AG04450 (cell line): Measurements from ENCODE around the gene ARHGAP9. TPM values are rescaled to one million over a fixed set of nuclear protein-coding genes. Genes with fewer than 3 reads are reported as not detected.

Experiments used
- CTCF ChIA-PET: fragments of 300-600, 350-600 bp; formaldehyde crosslinking; extraction: SDS; loops from one replicate; lab custom pipeline; 2022; ENCODE audit warnings: antibody characterized with exemption, inconsistent platforms; lab: Charles Lee
- POLR2A ChIA-PET: fragments of 350-600 bp; formaldehyde crosslinking; extraction: SDS; loops from one replicate; lab custom pipeline; 2021; ENCODE audit warnings: antibody characterized with exemption, inconsistent platforms; lab: Yijun Ruan, JAX
- DNase-seq: peaks from one replicate; pipeline ENCODE4 v3.0.0-alpha.2; 2011; ENCODE audit warnings: low read depth, low spot score
- H3K27ac ChIP-seq: one replicate; pipeline ENCODE4 v1.5.1; 2012; ENCODE audit warnings: low read depth, low read length, control low read depth
- H3K27me3 ChIP-seq: one replicate; pipeline ENCODE4 v1.6.0; 2012; ENCODE audit warnings: low read length; ENCODE audit not compliant: control insufficient read depth, insufficient read depth
- H3K4me3 ChIP-seq: 2 replicates; pipeline ENCODE4 v1.5.1; 2011; ENCODE audit warnings: mild to moderate bottlenecking, low read depth, low read length, control low read depth
- H3K9me3 ChIP-seq: 2 replicates; pipeline ENCODE4 v1.5.1; 2012; ENCODE audit warnings: low read length; ENCODE audit not compliant: control insufficient read depth, insufficient read depth
- CTCF ChIP-seq: IDR thresholded peaks from 2 replicates; pipeline ENCODE4 v1.5.1; 2011; ENCODE audit warnings: low read depth, low read length, control low read depth, inconsistent platforms
- polyA plus RNA-seq: library from polyadenylated mRNA; depleted of rRNA; stranded (reverse); fragments of >200 nt; gene quantifications from 2 replicates; pipeline ENCODE4 v1.2.3, GENCODE V29; 2011

ARHGAP9 gene
- polyA plus RNA-seq, 1 experiment: 1.2 TPM

GRCh38 chr12:57481671-57482070, 2.0 kb upstream of the ARHGAP9 start:
- TF ChIP-seq CTCF: no peak
- CTCF ChIA-PET: no interaction called here
- no peak overlapping the region for H3K27ac ChIP-seq
- DNase-seq: no peak
- no peak overlapping the region for H3K4me3 ChIP-seq
- POLR2A ChIA-PET: no interaction called here
- H3K9me3 ChIP-seq: no peaks in the 10 kb centered on the region; the same call in 1 of the 2 replicates
- peaks cover 8% of the 10 kb centered on the region for H3K27me3 ChIP-seq

- ChIA-PET CTCF (no interaction called here), POLR2A (no interaction called here)
- H3K4me3 ChIP-seq: no peak overlapping the region
- no peak overlapping the region for H3K27ac ChIP-seq
- TF ChIP-seq CTCF: no peak
- no peaks in the 10 kb centered on the region; the same call in 1 of the 2 replicates for H3K9me3 ChIP-seq
- H3K27me3 ChIP-seq: peaks cover 33% of the 10 kb centered on the region
- DNase-seq: no peak
Measured at GRCh38 chr12:57479043-57479375, 657 bp downstream of the ARHGAP9 start.

- CTCF ChIA-PET: interaction anchor here (0.9 to 1.3 kb wide), 2 partner anchors 16 to 19 kb away, joined by 3 to 5 read pairs; partner anchors contain the start of gene GLI1
- POLR2A ChIA-PET: no interaction called here
- H3K27me3 ChIP-seq: peaks cover 42% of the 10 kb centered on the region
Measured at GRCh38 chr12:57477710-57478681, 1.7 kb downstream of the ARHGAP9 start.

GRCh38 chr12:57476993-57477709, 2.5 kb downstream of the ARHGAP9 start:
- ChIA-PET POLR2A (no interaction called here), CTCF (interaction anchor here (0.9 to 1.3 kb wide), 2 partner anchors 15 to 18 kb away, joined by 3 to 5 read pairs; partner anchors contain the start of gene GLI1)
- no peak for DNase-seq
- TF ChIP-seq CTCF: no peak
- peaks cover 43% of the 10 kb centered on the region for H3K27me3 ChIP-seq
- no peak overlapping the region for H3K27ac ChIP-seq
- H3K4me3 ChIP-seq: no peak overlapping the region
- H3K9me3 ChIP-seq: no peaks in the 10 kb centered on the region; the same call in 1 of the 2 replicates

More at GRCh38 chr12:57477710-57478681, 1.7 kb downstream of the ARHGAP9 start:
- no peak for DNase-seq
- no peaks in the 10 kb centered on the region; the same call in 1 of the 2 replicates for H3K9me3 ChIP-seq
- no peak overlapping the region for H3K27ac ChIP-seq
- H3K4me3 ChIP-seq: no peak overlapping the region
- no peak for TF ChIP-seq CTCF
